SK-N-SH treated with all-trans-retinoic acid at 6 μM for 48 hours (cell line): ENCODE data around the gene CGNL1.

ENCODE experiments used
- ARNTL ChIP-seq: fragments of 450-650 bp; formaldehyde crosslinking; IDR thresholded peaks from 2 replicates; pipeline ENCODE4 v1.5.0; 2020; ENCODE audit warnings: low read depth, mild to moderate bottlenecking, moderate library complexity, borderline replicate concordance
- BACH2 ChIP-seq: fragments of 250-450 bp; sonication (Bioruptor Pico); IDR thresholded peaks from 2 replicates; pipeline ENCODE4 v1.9.0; 2021; ENCODE audit warnings: mild to moderate bottlenecking, borderline replicate concordance
- ISL1 ChIP-seq: fragments of 250-450 bp; sonication (Bioruptor Pico); IDR thresholded peaks from 2 replicates; pipeline ENCODE4 v2.1.2; 2022; ENCODE audit warnings: mild to moderate bottlenecking, moderate library complexity
- OSR1 ChIP-seq: fragments of 250-450 bp; sonication (Bioruptor Pico); IDR thresholded peaks from 2 replicates; pipeline ENCODE4 v1.8.0; 2022; ENCODE audit warnings: moderate library complexity, mild to moderate bottlenecking, inconsistent platforms
- PPARA ChIP-seq: fragments of 250-450 bp; sonication (Bioruptor Pico); IDR thresholded peaks from 2 replicates; pipeline ENCODE4 v1.5.0; 2020; ENCODE audit warnings: mild to moderate bottlenecking, borderline replicate concordance
- RARB ChIP-seq: fragments of 250-450 bp; sonication (Bioruptor Pico); IDR thresholded peaks from 2 replicates; pipeline ENCODE4 v1.8.0; 2021; ENCODE audit warnings: mild to moderate bottlenecking, moderate library complexity
- TCF4 ChIP-seq: fragments of 250-450 bp; sonication (Bioruptor Pico); IDR thresholded peaks from 2 replicates; pipeline ENCODE4 v1.8.0; 2021; ENCODE audit warnings: mild to moderate bottlenecking, moderate library complexity, borderline replicate concordance
- ZNF70 ChIP-seq: fragments of 450-650 bp; formaldehyde crosslinking; IDR thresholded peaks from 2 replicates; pipeline ENCODE4 v1.5.0; 2020; ENCODE audit warnings: mild to moderate bottlenecking, moderate library complexity
- TF ChIP-seq, protein P1 (sequence below): fragments of 250-450 bp; sonication (Bioruptor Pico); IDR thresholded peaks from 2 replicates; pipeline ENCODE4 v1.5.1; 2021; ENCODE audit warnings: mild to moderate bottlenecking, moderate library complexity
- TF ChIP-seq, protein P2 (sequence below): fragments of 250-450 bp; sonication (Bioruptor Pico); IDR thresholded peaks from 2 replicates; pipeline ENCODE4 v1.5.1; 2020; ENCODE audit warnings: low read depth, mild to moderate bottlenecking, moderate library complexity
- TF ChIP-seq, protein P3 (sequence below): fragments of 250-450 bp; sonication (Bioruptor Pico); IDR thresholded peaks from 2 replicates; pipeline ENCODE4 v1.8.0; 2020; ENCODE audit warnings: mild to moderate bottlenecking, moderate library complexity, borderline replicate concordance

GRCh38 chr15:57548835-57549234 is 172.5 kb downstream of the CGNL1 start:
- TF ChIP-seq PPARA (CRISPR knock-in tag): no peak
- TF ChIP-seq, protein P1, sequence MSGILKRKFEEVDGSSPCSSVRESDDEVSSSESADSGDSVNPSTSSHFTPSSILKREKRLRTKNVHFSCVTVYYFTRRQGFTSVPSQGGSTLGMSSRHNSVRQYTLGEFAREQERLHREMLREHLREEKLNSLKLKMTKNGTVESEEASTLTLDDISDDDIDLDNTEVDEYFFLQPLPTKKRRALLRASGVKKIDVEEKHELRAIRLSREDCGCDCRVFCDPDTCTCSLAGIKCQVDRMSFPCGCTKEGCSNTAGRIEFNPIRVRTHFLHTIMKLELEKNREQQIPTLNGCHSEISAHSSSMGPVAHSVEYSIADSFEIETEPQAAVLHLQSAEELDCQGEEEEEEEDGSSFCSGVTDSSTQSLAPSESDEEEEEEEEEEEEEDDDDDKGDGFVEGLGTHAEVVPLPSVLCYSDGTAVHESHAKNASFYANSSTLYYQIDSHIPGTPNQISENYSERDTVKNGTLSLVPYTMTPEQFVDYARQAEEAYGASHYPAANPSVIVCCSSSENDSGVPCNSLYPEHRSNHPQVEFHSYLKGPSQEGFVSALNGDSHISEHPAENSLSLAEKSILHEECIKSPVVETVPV (CRISPR knock-in tag): no peak
- TF ChIP-seq ISL1 (CRISPR knock-in tag): no peak
- no peak for TF ChIP-seq BACH2
- no peak for TF ChIP-seq TCF4 (CRISPR knock-in tag)
- TF ChIP-seq, protein P2, sequence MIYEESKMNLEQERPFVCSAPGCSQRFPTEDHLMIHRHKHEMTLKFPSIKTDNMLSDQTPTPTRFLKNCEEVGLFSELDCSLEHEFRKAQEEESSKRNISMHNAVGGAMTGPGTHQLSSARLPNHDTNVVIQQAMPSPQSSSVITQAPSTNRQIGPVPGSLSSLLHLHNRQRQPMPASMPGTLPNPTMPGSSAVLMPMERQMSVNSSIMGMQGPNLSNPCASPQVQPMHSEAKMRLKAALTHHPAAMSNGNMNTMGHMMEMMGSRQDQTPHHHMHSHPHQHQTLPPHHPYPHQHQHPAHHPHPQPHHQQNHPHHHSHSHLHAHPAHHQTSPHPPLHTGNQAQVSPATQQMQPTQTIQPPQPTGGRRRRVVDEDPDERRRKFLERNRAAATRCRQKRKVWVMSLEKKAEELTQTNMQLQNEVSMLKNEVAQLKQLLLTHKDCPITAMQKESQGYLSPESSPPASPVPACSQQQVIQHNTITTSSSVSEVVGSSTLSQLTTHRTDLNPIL (CRISPR knock-in tag): no peak
- no peak for TF ChIP-seq ARNTL (CRISPR knock-in tag)
- no peak for TF ChIP-seq OSR1 (CRISPR knock-in tag)
- no peak for TF ChIP-seq RARB (CRISPR knock-in tag)
- TF ChIP-seq, protein P3, sequence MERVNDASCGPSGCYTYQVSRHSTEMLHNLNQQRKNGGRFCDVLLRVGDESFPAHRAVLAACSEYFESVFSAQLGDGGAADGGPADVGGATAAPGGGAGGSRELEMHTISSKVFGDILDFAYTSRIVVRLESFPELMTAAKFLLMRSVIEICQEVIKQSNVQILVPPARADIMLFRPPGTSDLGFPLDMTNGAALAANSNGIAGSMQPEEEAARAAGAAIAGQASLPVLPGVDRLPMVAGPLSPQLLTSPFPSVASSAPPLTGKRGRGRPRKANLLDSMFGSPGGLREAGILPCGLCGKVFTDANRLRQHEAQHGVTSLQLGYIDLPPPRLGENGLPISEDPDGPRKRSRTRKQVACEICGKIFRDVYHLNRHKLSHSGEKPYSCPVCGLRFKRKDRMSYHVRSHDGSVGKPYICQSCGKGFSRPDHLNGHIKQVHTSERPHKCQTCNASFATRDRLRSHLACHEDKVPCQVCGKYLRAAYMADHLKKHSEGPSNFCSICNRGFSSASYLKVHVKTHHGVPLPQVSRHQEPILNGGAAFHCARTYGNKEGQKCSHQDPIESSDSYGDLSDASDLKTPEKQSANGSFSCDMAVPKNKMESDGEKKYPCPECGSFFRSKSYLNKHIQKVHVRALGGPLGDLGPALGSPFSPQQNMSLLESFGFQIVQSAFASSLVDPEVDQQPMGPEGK (CRISPR knock-in tag): no peak
- TF ChIP-seq ZNF70 (CRISPR knock-in tag): no peak
